Motor neuron (in vitro differentiated cells): Measurements from ENCODE around the gene GRIN2A. TPM values are rescaled to one million over a fixed set of nuclear protein-coding genes. Genes with fewer than 3 reads are reported as not detected.

Experiments used
- ATAC-seq, 8 experiments: fragments of 200-7000 bp; cut with Tn5 transposase; replicated peaks in 6 of 8; 2 replicates each; pipeline ENCODE4 v1.8.0; 2021; ENCODE audit warnings: mild to moderate bottlenecking in 8 of 8, moderate library complexity in 8 of 8
- H3K27ac ChIP-seq, 2 donors: fragments of 250-450 bp; sonication (Bioruptor Pico); 2 replicates each; pipeline ENCODE4 v1.9.0; 2021; ENCODE audit warnings: antibody characterized with exemption in 2 of 2, mild to moderate bottlenecking in 2 of 2, moderate library complexity in 1 of 2
- H3K4me1 ChIP-seq, 2 donors: fragments of 250-450 bp; sonication (Bioruptor Pico); replicated peaks in 1 of 2; 2 replicates each; pipeline ENCODE4 v1.6.1; 2021; ENCODE audit warnings: antibody characterized with exemption in 2 of 2, mild to moderate bottlenecking in 2 of 2, moderate library complexity in 1 of 2
- H3K4me3 ChIP-seq, 5 donors: fragments of 250-450 bp; sonication (Bioruptor Pico); 2 replicates each; pipeline ENCODE4 v1.9.0; 2021; ENCODE audit warnings: antibody characterized with exemption in 5 of 5, mild to moderate bottlenecking in 5 of 5, moderate library complexity in 4 of 5
- WGBS, 10 experiments: fragments of 450-650 bp; shearing (Covaris generic); methylation state at CpG; one replicate each; pipeline ENCODE4 v1.0.0; 2022; 5-methylcytosine and 5-hydroxymethylcytosine counted together
- in situ Hi-C, 9 experiments: fragments of 400-800 bp; cut with MboI; loops; one replicate each; pipeline ENCODE4 v1.15.0; 2021; ENCODE audit warnings: low sequenced_read_pairs in 9 of 9, low pct_unique_long_range_greater_than_20kb in 2 of 9; ENCODE audit not compliant: unreplicated experiment in 9 of 9
- total RNA-seq, 8 experiments: library from RNA; unstranded; fragments of 300-600 nt; gene quantifications; 2 replicates each; pipeline versions ENCODE4 v1.2.3 to v1.2.4, GENCODE V29; 2022

The GRIN2A gene
- total RNA-seq, 8 experiments from 2014 or later = 0.14 to 21.2 (median 2.9) TPM

GRCh38 chr16:9703731-9704130 is 478.5 kb downstream of the GRIN2A start:
- Histone ChIP-seq H3K27ac (no peak overlapping the region), H3K4me3 (no peak overlapping the region), H3K4me1 (no peaks in the 10 kb centered on the region)
- no peak for ATAC-seq
- in situ Hi-C loops = no loop called here
- 14 to 100% (median 86%) methylated on average over 1 of the region's 1 CpG; no CpG with 5 or more reads in 1 of the 10 experiments for WGBS, 10 experiments

Other genes with a start within 250 kb of the GRIN2A start
- gene ATF7IP2, start 203.6 kb upstream of the GRIN2A start, total RNA-seq = 10 to 100 TPM in 7 of 8 experiments, under 1 TPM in 1; 0.10 to 21.4 (median 16.4) TPM